ENCODE measurements around the gene ADISSP.

DNA sequence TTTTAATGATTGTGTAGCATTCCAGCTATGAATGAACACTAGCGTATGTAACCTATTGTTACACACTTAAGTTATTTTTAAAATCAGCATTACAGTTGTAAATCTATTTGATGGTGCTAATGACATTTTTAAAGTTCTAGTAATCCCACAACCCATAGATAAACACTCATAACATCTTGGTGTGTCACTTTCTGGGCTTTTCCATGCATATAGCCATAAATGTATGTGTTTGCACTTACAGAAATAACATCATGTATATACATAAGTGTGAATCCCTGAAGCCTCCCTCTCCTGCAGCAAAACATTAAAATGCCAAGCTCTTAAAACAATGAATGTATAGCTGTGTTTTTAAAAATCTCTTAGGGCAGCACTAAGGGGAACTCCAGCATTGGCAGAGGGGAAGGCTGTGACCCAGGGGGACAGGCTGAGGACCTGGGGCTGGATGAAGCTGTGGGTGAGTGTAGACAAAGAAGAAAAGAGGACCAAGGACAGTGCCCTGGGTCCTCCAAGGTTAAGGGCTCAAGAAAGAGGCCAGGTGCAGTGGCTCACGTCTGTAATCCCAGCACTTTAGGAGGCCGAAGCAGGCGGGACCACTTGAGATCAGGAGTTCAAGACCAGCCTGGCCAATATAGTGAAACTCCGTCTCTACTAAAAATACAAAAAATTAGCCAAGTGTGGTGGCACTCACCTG is 19.9 kb upstream of the ADISSP start:
- TF ChIP-seq, protein P1, sequence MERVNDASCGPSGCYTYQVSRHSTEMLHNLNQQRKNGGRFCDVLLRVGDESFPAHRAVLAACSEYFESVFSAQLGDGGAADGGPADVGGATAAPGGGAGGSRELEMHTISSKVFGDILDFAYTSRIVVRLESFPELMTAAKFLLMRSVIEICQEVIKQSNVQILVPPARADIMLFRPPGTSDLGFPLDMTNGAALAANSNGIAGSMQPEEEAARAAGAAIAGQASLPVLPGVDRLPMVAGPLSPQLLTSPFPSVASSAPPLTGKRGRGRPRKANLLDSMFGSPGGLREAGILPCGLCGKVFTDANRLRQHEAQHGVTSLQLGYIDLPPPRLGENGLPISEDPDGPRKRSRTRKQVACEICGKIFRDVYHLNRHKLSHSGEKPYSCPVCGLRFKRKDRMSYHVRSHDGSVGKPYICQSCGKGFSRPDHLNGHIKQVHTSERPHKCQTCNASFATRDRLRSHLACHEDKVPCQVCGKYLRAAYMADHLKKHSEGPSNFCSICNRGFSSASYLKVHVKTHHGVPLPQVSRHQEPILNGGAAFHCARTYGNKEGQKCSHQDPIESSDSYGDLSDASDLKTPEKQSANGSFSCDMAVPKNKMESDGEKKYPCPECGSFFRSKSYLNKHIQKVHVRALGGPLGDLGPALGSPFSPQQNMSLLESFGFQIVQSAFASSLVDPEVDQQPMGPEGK (CRISPR knock-in tag; IDR thresholded peaks at IDR 0.05; ENCODE audit: borderline replicate concordance): no peak
- TF ChIP-seq, protein P2, sequence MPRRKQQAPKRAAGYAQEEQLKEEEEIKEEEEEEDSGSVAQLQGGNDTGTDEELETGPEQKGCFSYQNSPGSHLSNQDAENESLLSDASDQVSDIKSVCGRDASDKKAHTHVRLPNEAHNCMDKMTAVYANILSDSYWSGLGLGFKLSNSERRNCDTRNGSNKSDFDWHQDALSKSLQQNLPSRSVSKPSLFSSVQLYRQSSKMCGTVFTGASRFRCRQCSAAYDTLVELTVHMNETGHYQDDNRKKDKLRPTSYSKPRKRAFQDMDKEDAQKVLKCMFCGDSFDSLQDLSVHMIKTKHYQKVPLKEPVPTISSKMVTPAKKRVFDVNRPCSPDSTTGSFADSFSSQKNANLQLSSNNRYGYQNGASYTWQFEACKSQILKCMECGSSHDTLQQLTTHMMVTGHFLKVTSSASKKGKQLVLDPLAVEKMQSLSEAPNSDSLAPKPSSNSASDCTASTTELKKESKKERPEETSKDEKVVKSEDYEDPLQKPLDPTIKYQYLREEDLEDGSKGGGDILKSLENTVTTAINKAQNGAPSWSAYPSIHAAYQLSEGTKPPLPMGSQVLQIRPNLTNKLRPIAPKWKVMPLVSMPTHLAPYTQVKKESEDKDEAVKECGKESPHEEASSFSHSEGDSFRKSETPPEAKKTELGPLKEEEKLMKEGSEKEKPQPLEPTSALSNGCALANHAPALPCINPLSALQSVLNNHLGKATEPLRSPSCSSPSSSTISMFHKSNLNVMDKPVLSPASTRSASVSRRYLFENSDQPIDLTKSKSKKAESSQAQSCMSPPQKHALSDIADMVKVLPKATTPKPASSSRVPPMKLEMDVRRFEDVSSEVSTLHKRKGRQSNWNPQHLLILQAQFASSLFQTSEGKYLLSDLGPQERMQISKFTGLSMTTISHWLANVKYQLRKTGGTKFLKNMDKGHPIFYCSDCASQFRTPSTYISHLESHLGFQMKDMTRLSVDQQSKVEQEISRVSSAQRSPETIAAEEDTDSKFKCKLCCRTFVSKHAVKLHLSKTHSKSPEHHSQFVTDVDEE (CRISPR knock-in tag; IDR thresholded peaks at IDR 0.05): no peak
- TF ChIP-seq RARB (CRISPR knock-in tag; IDR thresholded peaks at IDR 0.05): no peak
